RWPE2 (cell line): ENCODE measurements around the gene MYO10.
A peak's percentile ranks its signal among the peaks of the same experiment; 100 is the strongest.
"Not testable (repeated sequence)": the region's sequence is repeated elsewhere in the genome, so short reads cannot be mapped to it uniquely, and the experiment has no call there.

ENCODE experiments used
- ATAC-seq: fragments of 200-7000 bp; cut with Tn5 transposase; 3 replicates; pipeline ENCODE4 v1.9.1; 2021; ENCODE audit warnings: low read depth
- DNase-seq: peaks from one replicate; pipeline ENCODE4 v3.0.0-alpha.2; 2020; ENCODE audit warnings: low spot score
- H3K27ac ChIP-seq: fragments of 450-650 bp; 2 replicates; pipeline ENCODE4 v1.5.1; 2017; ENCODE audit warnings: mild to moderate bottlenecking; ENCODE audit not compliant: poor library complexity, severe bottlenecking
- H3K27me3 ChIP-seq: fragments of 250-450 bp; sonication (Bioruptor Pico); 2 replicates; pipeline ENCODE4 v1.5.1; 2021; ENCODE audit warnings: mild to moderate bottlenecking, moderate library complexity; ENCODE audit not compliant: insufficient read depth, poor library complexity, severe bottlenecking
- H3K36me3 ChIP-seq: fragments of 250-450 bp; sonication (Bioruptor Pico); 2 replicates; pipeline ENCODE4 v1.5.1; 2020; ENCODE audit warnings: low read depth, mild to moderate bottlenecking, moderate library complexity
- H3K4me1 ChIP-seq: fragments of 250-450 bp; sonication (Bioruptor Pico); 2 replicates; pipeline ENCODE4 v1.5.1; 2021; ENCODE audit warnings: mild to moderate bottlenecking, moderate library complexity; ENCODE audit not compliant: insufficient read depth, poor library complexity, severe bottlenecking
- H3K4me3 ChIP-seq: fragments of 250-450 bp; sonication (Bioruptor Pico); 2 replicates; pipeline ENCODE4 v1.5.1; 2021; ENCODE audit warnings: mild to moderate bottlenecking, moderate library complexity; ENCODE audit not compliant: severe bottlenecking
- H3K9me3 ChIP-seq: fragments of 250-450 bp; sonication (Bioruptor Pico); 2 replicates; pipeline ENCODE4 v1.5.1; 2021; ENCODE audit warnings: mild to moderate bottlenecking, moderate library complexity; ENCODE audit not compliant: severe bottlenecking
- TF ChIP-seq, protein P1 (sequence below): fragments of 450-650 bp; IDR thresholded peaks from one replicate; pipeline ENCODE4 v1.5.1; 2017; ENCODE audit warnings: mild to moderate bottlenecking, moderate library complexity; ENCODE audit not compliant: poor library complexity, severe bottlenecking

The MYO10 gene

DNA sequence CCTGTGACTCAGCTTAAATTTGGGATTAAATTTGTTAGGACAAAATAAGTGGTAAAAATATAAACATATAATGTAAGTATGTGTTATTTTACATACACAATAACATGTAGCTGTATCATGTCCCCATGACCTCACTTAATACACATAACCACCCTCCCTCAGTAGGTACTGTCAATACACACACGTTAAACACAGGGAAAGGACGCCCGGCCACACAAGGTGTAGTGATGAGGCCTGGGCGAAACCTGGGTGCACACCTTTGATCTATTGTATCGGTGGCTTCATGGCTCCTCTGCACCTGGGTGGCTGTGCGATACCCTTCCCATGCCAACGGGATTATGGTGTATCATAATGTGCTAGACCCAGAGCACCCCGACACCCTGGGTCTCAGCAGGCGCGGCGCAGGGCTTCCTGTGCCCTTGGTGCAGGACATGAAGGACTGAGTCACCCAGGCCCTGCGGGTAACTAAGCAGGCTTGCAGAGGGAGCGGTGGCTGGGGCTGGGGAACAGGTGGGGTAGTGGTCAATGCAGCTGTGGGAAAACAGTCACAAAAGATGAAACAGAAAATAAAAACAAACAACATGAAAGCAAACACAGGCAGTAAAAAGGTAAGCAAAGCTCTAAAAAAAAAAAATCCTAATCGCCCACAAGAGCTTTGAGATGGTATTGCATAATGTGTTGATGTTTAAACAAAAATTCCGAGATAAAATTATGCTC is 191.8 kb downstream of the MYO10 start:
- peaks cover 16% of the 10 kb centered on the region for H3K4me1 ChIP-seq
- H3K4me3 ChIP-seq = no peak overlapping the region
- peaks cover 41% of the 10 kb centered on the region for H3K36me3 ChIP-seq
- TF ChIP-seq, protein P1, sequence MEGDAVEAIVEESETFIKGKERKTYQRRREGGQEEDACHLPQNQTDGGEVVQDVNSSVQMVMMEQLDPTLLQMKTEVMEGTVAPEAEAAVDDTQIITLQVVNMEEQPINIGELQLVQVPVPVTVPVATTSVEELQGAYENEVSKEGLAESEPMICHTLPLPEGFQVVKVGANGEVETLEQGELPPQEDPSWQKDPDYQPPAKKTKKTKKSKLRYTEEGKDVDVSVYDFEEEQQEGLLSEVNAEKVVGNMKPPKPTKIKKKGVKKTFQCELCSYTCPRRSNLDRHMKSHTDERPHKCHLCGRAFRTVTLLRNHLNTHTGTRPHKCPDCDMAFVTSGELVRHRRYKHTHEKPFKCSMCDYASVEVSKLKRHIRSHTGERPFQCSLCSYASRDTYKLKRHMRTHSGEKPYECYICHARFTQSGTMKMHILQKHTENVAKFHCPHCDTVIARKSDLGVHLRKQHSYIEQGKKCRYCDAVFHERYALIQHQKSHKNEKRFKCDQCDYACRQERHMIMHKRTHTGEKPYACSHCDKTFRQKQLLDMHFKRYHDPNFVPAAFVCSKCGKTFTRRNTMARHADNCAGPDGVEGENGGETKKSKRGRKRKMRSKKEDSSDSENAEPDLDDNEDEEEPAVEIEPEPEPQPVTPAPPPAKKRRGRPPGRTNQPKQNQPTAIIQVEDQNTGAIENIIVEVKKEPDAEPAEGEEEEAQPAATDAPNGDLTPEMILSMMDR = no peak
- no peaks in the 10 kb centered on the region for H3K27me3 ChIP-seq
- ATAC-seq (peak; percentile 62), DNase-seq (no peak)
- no peaks in the 10 kb centered on the region for H3K9me3 ChIP-seq
- H3K27ac ChIP-seq = no peak overlapping the region

DNA sequence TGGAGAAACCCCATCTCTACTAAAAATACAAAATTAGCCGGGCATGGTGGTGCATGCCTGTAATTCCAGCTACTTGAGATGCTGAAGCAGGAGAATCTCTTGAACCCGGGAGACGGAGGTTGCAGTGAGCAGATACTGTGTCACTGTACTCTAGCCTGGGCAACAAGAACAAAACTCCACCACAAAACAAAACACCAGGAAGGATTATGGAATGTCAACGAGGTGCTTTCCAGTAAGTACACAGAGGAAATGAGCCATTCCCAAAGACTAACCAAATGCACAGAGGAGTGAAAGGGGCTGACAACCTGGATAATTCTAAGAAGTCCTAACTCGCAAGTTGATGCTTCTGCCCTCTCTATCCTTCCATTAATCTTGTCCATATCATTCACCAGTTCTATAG is 193.2 kb downstream of the MYO10 start:
- no peaks in the 10 kb centered on the region for H3K9me3 ChIP-seq
- no peak for ATAC-seq
- TF ChIP-seq, protein P1 = no peak
- H3K36me3 ChIP-seq = peaks cover 41% of the 10 kb centered on the region
- no peak for DNase-seq
- no peaks in the 10 kb centered on the region for H3K27me3 ChIP-seq
- H3K27ac ChIP-seq = no peak overlapping the region
- H3K4me3 ChIP-seq = no peak overlapping the region
- H3K4me1 ChIP-seq = peaks cover 16% of the 10 kb centered on the region

DNA sequence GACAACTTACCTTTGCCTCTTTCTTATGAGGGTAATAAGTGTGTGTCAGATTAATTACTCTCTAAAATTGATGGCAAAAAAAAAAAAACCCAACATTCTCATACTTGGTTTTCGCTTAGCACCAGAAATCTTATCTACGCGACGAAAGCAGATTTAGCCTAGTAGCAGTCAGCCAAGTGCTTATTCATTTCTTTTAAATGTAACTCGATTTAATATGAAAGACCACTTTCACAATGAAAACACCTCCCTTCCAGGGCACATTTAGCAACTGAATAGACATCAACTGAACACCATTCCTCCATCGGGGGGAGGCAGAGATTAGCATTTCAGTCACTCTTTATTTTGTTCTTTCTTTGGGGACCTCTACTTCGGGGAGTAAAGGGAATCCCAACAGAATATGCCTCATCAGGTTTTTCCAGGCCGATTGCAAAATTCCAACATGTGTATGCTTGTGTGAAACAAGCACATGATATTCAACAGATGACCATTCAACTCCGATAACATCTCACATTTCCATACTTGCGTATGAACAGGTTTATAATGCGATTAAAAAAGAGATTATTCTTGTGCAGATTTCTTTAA is 195.2 kb downstream of the MYO10 start:
- Histone ChIP-seq H3K9me3 (no peaks in the 10 kb centered on the region), H3K4me3 (no peak overlapping the region), H3K4me1 (peaks cover 32% of the 10 kb centered on the region), H3K36me3 (peaks cover 28% of the 10 kb centered on the region), H3K27me3 (no peaks in the 10 kb centered on the region), H3K27ac (no peak overlapping the region)
- DNase-seq (no peak), ATAC-seq (peak; percentile 45; the same call in 2 of the 3 replicates)
- TF ChIP-seq, protein P1 = peak; percentile 13

DNA sequence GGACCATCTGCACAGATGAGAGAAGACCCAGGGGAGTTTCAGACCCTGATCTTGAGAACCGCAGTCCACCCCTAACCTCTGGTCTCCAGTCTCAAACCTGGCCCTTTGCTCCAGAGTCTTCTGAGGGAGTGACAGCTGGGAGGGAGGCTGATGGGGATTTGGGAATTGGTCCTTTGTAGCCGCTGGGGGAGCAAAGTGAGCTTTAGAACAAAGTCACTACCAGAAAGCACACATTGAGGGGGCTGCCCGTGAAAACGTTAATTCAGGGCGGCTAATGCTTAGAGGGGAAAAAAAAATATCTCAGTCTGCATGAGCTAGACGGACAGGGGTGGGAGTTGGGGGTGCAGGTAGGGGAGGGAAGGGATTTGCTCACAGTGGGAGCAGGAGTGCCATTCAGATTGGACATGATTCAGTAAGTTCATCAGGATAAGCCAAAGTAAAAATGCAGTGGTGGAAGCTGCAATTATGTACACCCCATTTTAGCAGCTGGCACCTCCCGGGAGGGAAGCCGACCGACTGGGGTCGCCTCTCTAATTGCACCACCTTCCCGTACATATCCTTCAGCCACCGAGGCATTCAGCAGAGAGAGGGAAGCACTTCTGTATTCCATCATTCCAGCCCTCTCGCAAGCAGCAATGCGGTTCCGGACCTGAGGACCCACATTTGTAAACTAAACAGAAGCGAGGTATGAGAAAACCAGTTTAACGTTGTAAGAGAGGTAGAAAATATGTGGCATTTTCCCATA is 195.8 kb downstream of the MYO10 start:
- no peak overlapping the region for H3K27ac ChIP-seq
- TF ChIP-seq, protein P1 = no peak
- H3K27me3 ChIP-seq = no peaks in the 10 kb centered on the region
- H3K36me3 ChIP-seq = peaks cover 24% of the 10 kb centered on the region
- ATAC-seq (no peak), DNase-seq (no peak)
- H3K4me3 ChIP-seq = no peak overlapping the region
- peaks cover 35% of the 10 kb centered on the region for H3K4me1 ChIP-seq
- no peaks in the 10 kb centered on the region for H3K9me3 ChIP-seq

GRCh38 chr5:16738393-16738792 is 197.7 kb downstream of the MYO10 start:
- not testable (repeated sequence) for DNase-seq, H3K4me3 ChIP-seq, H3K27ac ChIP-seq, H3K27me3 ChIP-seq, H3K9me3 ChIP-seq, ATAC-seq
- H3K4me1 ChIP-seq = peaks cover 35% of the 10 kb centered on the region
- peaks cover 25% of the 10 kb centered on the region for H3K36me3 ChIP-seq
